ENCODE data around the gene THADA. TPM values are rescaled to one million over a fixed set of nuclear protein-coding genes. Genes with fewer than 3 reads are reported as not detected.

Gene THADA
- total RNA-seq, 3 donors from 2014 or later (not counting 1 experiment from before 2014, with no cell fraction given), result 34.1 to 35.7 (median 35.3) TPM

- Mint-ChIP-seq H3K27me3 (ENCODE audit: low read depth in 2 of 2) (no peaks in the 10 kb centered on the region), H3K36me3 (no peaks in the 10 kb centered on the region), H3K4me1 (peaks cover 0 to 6% of the 10 kb centered on the region in 2 donors), H3K9me3 (no peaks in the 10 kb centered on the region), H3K4me3 (no peak overlapping the region), H3K27ac (no peak overlapping the region)
- Histone ChIP-seq H3K36me3 (ENCODE audit: control insufficient read depth, insufficient read depth, low read length) (peaks cover 2% of the 10 kb centered on the region), H3K4me3 (ENCODE audit: low read length) (no peak overlapping the region), H3K27ac (ENCODE audit: low read length) (peak overlapping the region; percentile 61), H3K27me3 (ENCODE audit: control insufficient read depth, insufficient read depth, low read length) (no peaks in the 10 kb centered on the region), H3K4me1 (ENCODE audit: control insufficient read depth, insufficient read depth, low read length) (no peaks in the 10 kb centered on the region), H3K9me3 (ENCODE audit: control insufficient read depth, insufficient read depth, low read length) (no peaks in the 10 kb centered on the region)
- no peak for TF ChIP-seq CTCF (IDR thresholded peaks at IDR 0.05)
- intact Hi-C loops (cut with micrococcal nuclease), result no loop called here
- WGBS (ENCODE audit: insufficient coverage), result no CpG with 5 or more reads among the region's 2 CpGs
- ATAC-seq (peak in 1 of 3 donors; percentile 57), DNase-seq (no peak)
Observed at GRCh38 chr2:43305012-43305411, 290.8 kb downstream of the THADA start.

- no peaks in the 10 kb centered on the region for H3K4me1 ChIP-seq (ENCODE audit: control insufficient read depth, insufficient read depth, low read length)
- no peak overlapping the region for H3K4me3 ChIP-seq (ENCODE audit: low read length)
- no peak for TF ChIP-seq CTCF (IDR thresholded peaks at IDR 0.05)
- Mint-ChIP-seq H3K36me3 (no peaks in the 10 kb centered on the region), H3K4me3 (no peak overlapping the region), H3K27me3 (ENCODE audit: low read depth in 2 of 2) (no peaks in the 10 kb centered on the region), H3K4me1 (peaks cover 0 to 6% of the 10 kb centered on the region in 2 donors), H3K9me3 (no peaks in the 10 kb centered on the region), H3K27ac (no peak overlapping the region)
- WGBS (ENCODE audit: insufficient coverage), result 91% methylated on average over 2 of the region's 3 CpGs
- no peak for DNase-seq
- no peaks in the 10 kb centered on the region for H3K9me3 ChIP-seq (ENCODE audit: control insufficient read depth, insufficient read depth, low read length)
- intact Hi-C loops (cut with micrococcal nuclease), result no loop called here
- no peaks in the 10 kb centered on the region for H3K27me3 ChIP-seq (ENCODE audit: control insufficient read depth, insufficient read depth, low read length)
- no peak for ATAC-seq
- no peak overlapping the region for H3K27ac ChIP-seq (ENCODE audit: low read length)
- H3K36me3 ChIP-seq (ENCODE audit: control insufficient read depth, insufficient read depth, low read length), result peaks cover 2% of the 10 kb centered on the region
Observed at GRCh38 chr2:43303889-43304288, 291.9 kb downstream of the THADA start.

GRCh38 chr2:43302961-43303494 lies 292.8 kb downstream of the THADA start:
- H3K27me3 ChIP-seq (ENCODE audit: control insufficient read depth, insufficient read depth, low read length), result no peaks in the 10 kb centered on the region
- ATAC-seq (no peak), DNase-seq (no peak)
- H3K4me1 ChIP-seq (ENCODE audit: control insufficient read depth, insufficient read depth, low read length), result no peaks in the 10 kb centered on the region
- peaks cover 2% of the 10 kb centered on the region for H3K36me3 ChIP-seq (ENCODE audit: control insufficient read depth, insufficient read depth, low read length)
- H3K9me3 ChIP-seq (ENCODE audit: control insufficient read depth, insufficient read depth, low read length), result no peaks in the 10 kb centered on the region
- intact Hi-C loops (cut with micrococcal nuclease), result no loop called here
- peaks cover 0 to 6% of the 10 kb centered on the region in 2 donors for H3K4me1 Mint-ChIP-seq
- TF ChIP-seq CTCF (IDR thresholded peaks at IDR 0.05), result no peak
- no peaks in the 10 kb centered on the region for H3K9me3 Mint-ChIP-seq
- no peak overlapping the region for H3K4me3 Mint-ChIP-seq
- H3K27ac Mint-ChIP-seq, result no peak overlapping the region
- no peak overlapping the region for H3K4me3 ChIP-seq (ENCODE audit: low read length)
- no peaks in the 10 kb centered on the region for H3K27me3 Mint-ChIP-seq (ENCODE audit: low read depth in 2 of 2)
- no peak overlapping the region for H3K27ac ChIP-seq (ENCODE audit: low read length)
- no peaks in the 10 kb centered on the region for H3K36me3 Mint-ChIP-seq

Measured in natural killer cell (primary cell).